ENCODE data around the gene NDUFA8. TPM values are rescaled to one million over a fixed set of nuclear protein-coding genes. Genes with fewer than 3 reads are reported as not detected.

NDUFA8 gene
- total RNA-seq, 2 donors from 2014 or later, result 11.9 to 16.9 TPM

GRCh38 chr9:122197882-122198281 is 38.3 kb upstream of the NDUFA8 start:
- no peaks in the 10 kb centered on the region for H3K27me3 ChIP-seq
- intact Hi-C loops (cut with DNase I), result no loop called here
- no peaks in the 10 kb centered on the region for H3K4me1 ChIP-seq
- no peaks in the 10 kb centered on the region for H3K9me3 ChIP-seq
- no peak for ATAC-seq
- DNase-seq, result no peak
- TF ChIP-seq POLR2A (IDR thresholded peaks at IDR 0.05), result no peak
- no peak for TF ChIP-seq CTCF (IDR thresholded peaks at IDR 0.05)
- H3K36me3 ChIP-seq (replicated peaks in 1 of 2; ENCODE audit: insufficient read depth in 1 of 2, low read depth in 2 of 2), result no peaks in the 10 kb centered on the region
- 40 to 57% methylated on average over 4 of the region's 4 CpGs for WGBS, 2 donors
- H3K4me3 ChIP-seq, result no peak overlapping the region
- H3K27ac ChIP-seq, result no peak overlapping the region

- H3K27ac ChIP-seq, result no peak overlapping the region
- DNase-seq (no peak), ATAC-seq (no peak)
- no peaks in the 10 kb centered on the region for H3K4me1 ChIP-seq
- H3K4me3 ChIP-seq, result no peak overlapping the region
- H3K27me3 ChIP-seq, result no peaks in the 10 kb centered on the region
- no peaks in the 10 kb centered on the region for H3K36me3 ChIP-seq (replicated peaks in 1 of 2; ENCODE audit: insufficient read depth in 1 of 2, low read depth in 2 of 2)
- no peaks in the 10 kb centered on the region for H3K9me3 ChIP-seq
- TF ChIP-seq POLR2A (IDR thresholded peaks at IDR 0.05) (no peak), CTCF (IDR thresholded peaks at IDR 0.05) (no peak)
- intact Hi-C loops (cut with DNase I), result no loop called here
- 29 to 47% methylated on average over 7 of the region's 7 CpGs for WGBS, 2 donors
These were observed 37.8 kb upstream of the NDUFA8 start for GRCh38 chr9:122197426-122197825.

GRCh38 chr9:122195875-122196274 is 36.3 kb upstream of the NDUFA8 start:
- DNase-seq (no peak), ATAC-seq (no peak)
- H3K4me1 ChIP-seq, result no peaks in the 10 kb centered on the region
- H3K9me3 ChIP-seq, result no peaks in the 10 kb centered on the region
- 90 to 91% methylated on average over 4 of the region's 4 CpGs for WGBS, 2 donors
- no peak for TF ChIP-seq POLR2A (IDR thresholded peaks at IDR 0.05)
- TF ChIP-seq CTCF (IDR thresholded peaks at IDR 0.05), result no peak
- H3K27me3 ChIP-seq, result no peaks in the 10 kb centered on the region
- no peak overlapping the region for H3K27ac ChIP-seq
- H3K4me3 ChIP-seq, result no peak overlapping the region
- intact Hi-C loops (cut with DNase I), result no loop called here
- H3K36me3 ChIP-seq (replicated peaks in 1 of 2; ENCODE audit: insufficient read depth in 1 of 2, low read depth in 2 of 2), result no peaks in the 10 kb centered on the region

- Histone ChIP-seq H3K9me3 (no peaks in the 10 kb centered on the region), H3K4me1 (no peaks in the 10 kb centered on the region), H3K27ac (no peak overlapping the region), H3K4me3 (no peak overlapping the region), H3K36me3 (replicated peaks in 1 of 2; ENCODE audit: insufficient read depth in 1 of 2, low read depth in 2 of 2) (no peaks in the 10 kb centered on the region), H3K27me3 (no peaks in the 10 kb centered on the region)
- DNase-seq, result no peak
- intact Hi-C loops (cut with DNase I), result no loop called here
- ATAC-seq, result no peak
- WGBS, 2 donors, result 82 to 85% methylated on average over 6 of the region's 6 CpGs
- TF ChIP-seq CTCF (IDR thresholded peaks at IDR 0.05) (no peak), POLR2A (IDR thresholded peaks at IDR 0.05) (no peak)
These were observed 34.1 kb upstream of the NDUFA8 start for GRCh38 chr9:122193651-122194050.

- Histone ChIP-seq H3K27me3 (no peaks in the 10 kb centered on the region), H3K4me1 (no peaks in the 10 kb centered on the region), H3K27ac (no peak overlapping the region), H3K4me3 (no peak overlapping the region), H3K9me3 (no peaks in the 10 kb centered on the region), H3K36me3 (replicated peaks in 1 of 2; ENCODE audit: insufficient read depth in 1 of 2, low read depth in 2 of 2) (no peaks in the 10 kb centered on the region)
- intact Hi-C loops (cut with DNase I), result no loop called here
- WGBS, 2 donors, result 79 to 82% methylated on average over 16 of the region's 16 CpGs
- TF ChIP-seq POLR2A (IDR thresholded peaks at IDR 0.05), result no peak
- no peak for TF ChIP-seq CTCF (IDR thresholded peaks at IDR 0.05)
- ATAC-seq, result no peak
- DNase-seq, result no peak
These were observed 33.4 kb upstream of the NDUFA8 start for GRCh38 chr9:122192914-122193525.
